HG03439 (cell line): ENCODE measurements around the gene CXCR1.
"Not testable (repeated sequence)": the region's sequence is repeated elsewhere in the genome, so short reads cannot be mapped to it uniquely, and the experiment has no call there.

Experiments used
- ATAC-seq: cut with Tn5 transposase; IDR thresholded peaks from one replicate; pipeline ENCODE4 v1.9.1; 2021; ENCODE audit warnings: mild to moderate bottlenecking, moderate library complexity; ENCODE audit not compliant: unreplicated experiment

Gene CXCR1

DNA sequence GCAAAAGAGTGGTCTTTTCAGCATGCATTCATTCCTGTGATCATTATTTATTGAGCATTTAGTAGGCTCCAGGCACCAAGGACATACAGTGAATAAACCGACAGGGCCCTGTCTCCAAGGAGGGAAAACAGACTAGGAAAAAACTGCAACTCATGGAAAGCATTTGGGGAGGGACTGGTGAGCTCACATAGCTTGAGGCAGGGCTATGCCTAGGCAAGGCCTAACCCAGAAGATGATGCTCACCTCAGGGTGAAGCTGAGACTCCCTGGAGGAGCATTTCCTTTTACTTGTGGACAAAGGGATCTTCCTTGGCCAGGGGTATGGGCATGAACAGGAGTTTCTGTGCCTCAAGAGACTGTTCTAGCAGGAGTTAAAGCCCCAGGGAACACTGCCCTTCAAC, 3.9 kb downstream of the CXCR1 start:
- ATAC-seq: no peak

DNA sequence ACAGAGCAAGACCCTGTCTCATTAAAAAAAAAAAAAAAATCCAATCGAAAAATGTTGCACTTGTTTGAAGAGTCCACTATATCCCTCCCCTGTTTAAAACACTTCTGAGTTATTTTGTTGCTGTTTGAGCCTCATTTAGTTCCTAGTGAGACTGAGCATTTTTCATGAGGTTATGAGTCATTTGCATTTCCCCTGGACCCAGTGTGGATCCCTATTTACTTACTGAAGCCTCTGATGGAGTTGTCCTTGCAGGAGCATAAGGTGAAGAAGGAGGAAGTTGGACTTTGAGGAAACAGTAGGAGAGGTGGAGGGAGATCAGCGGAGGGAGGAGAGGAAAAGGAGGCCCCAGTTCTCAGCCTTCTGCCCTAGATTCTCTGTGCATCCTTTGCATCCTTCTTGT, 5.1 kb downstream of the CXCR1 start:
- ATAC-seq: no peak

DNA sequence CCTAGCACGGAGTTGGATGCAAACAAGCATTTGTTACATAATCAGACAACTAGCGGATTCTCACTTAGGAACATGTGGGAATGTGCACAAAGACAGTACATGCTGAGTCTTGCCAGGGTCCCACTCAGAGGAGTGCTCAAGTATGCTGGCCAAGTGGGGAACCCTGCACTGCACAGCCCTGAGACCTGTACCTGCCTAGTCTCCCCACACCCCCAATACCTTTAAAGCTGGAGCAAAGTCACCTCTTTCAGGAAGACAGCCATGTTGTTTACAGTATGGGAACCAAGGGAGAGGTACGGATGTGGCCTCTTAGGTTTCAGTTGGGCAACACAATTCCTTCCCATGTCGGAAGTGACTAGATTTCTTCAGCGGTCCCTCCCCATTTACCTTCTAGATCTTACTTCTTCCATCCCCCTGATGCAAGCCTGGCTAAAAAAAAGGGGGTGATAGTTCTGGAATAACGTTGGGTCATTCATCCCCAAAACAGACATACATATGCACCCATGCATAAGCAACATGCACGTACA, 10.7 kb downstream of the CXCR1 start:
- ATAC-seq: no peak

DNA sequence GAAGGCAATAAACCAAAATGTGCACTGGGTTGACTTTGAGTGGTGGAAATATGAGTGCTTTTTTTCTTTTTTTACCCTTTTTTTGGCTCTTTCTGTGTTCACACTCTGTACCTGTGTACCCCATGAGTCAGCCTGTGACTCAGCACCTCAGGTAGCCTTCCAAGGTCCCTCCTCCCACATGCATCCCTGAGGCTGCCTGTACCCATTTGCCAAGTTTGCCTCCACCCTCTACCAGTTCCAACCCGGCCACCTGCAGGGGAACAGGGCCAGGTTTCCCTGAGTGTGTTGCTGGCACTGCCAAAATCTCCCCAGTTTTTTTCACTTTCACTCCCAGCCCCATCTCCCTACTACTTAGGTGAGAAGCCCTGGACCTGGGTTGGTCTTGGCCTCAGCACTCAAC, 14.0 kb downstream of the CXCR1 start:
- no peak for ATAC-seq

DNA sequence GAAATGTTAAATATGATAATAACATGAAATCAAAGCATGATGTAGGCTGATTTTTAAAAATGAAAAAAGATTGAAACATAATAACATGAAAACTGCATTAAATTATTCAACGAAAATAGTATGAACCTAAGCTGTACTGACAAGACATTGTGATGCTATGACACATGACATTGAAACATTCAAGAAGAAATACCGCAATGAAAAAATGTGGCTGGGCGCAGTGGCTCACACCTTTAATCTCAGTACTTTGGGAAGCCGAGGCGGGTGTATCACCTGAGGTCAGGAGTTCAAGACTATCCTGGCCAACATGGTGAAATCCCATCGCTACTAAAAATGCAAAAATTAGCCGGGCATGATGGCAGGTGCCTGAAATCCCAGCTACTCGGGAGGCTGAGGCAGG, 14.6 kb downstream of the CXCR1 start:
- ATAC-seq: no peak

DNA sequence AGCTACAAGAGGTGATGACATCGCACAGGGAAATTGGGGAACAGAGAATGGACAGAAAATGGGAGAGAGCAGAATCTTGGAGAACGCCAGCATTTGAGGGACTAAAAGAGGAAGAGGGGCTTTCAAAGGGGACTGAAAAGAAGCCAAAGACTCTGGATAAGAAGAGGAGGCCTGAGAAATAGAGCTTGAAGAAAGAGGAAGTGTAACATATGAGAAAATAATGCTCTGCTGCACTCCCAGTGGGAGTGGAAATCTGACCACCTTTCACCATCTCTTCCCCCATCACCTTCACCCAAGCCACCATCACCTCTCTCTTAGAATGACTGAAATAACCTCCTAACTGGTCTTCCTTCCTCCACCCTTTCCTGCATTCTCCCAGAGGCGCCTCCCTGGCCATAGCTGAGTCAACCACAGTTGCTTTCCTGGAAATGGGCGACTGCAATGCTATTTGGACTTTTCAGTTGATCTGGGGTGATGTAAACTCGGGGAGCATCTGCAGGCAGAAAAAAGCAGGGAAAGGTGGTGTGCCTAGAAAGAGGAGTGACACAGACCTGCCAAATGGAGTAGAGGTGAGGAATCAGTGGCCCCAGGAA, 16.8 kb downstream of the CXCR1 start:
- ATAC-seq: no peak

DNA sequence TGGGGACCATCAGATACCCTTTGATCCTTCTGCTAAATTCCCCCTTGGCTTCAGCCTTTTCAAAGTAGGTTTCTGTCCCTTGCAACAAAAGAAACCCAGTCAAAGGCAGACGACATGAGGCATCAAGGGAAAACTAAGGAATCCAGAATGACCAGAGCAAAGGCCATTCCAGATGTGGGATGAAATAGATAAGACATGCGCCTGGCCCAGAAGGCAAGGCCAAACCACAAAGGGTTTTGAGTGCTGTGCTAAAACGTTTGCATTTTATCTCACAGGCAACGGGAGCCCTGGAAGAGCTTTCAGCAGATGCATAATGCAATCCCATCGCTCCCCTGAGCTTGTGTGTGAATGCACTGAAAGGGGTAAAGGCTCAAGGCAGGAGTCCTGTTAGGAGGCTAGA, 17.7 kb downstream of the CXCR1 start:
- no peak for ATAC-seq

DNA sequence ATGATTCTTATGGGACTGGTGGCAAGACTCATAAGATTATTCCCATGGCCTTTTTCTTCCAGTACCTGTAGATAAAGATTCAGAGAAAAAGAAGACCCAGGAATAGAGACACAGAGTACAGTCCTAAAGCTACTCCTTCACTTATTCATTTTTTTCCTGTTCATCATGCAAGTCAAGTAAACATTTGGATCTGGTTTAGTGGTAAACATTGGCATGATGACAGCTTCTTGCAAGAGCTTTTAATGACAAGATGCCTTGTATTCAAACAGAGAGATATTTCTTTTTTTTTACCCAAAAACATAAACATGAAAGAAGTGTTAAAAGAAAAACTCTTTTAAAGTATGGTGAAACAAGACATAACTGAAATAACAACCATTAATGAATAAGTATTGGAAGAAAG, 20.7 kb downstream of the CXCR1 start:
- ATAC-seq: no peak

DNA sequence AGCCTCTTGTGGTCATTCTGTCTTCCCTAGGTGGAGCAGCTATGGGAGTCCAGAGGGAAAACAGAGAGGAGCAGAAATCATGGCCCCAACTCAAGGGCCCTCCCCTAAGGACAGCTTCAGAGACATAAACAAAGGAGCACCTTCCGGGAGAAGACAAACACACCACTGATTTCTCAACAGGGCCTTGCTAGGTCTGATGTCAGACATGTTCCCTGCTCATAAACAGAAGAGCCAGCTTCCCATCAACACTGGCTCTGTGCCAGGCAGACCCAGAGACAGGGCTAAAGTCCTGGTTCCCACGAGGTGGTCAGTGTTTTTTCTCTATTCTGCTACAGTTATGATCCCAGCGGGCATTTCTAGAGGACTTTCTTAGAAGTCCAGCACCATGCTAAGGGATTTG, 21.6 kb downstream of the CXCR1 start:
- no peak for ATAC-seq

DNA sequence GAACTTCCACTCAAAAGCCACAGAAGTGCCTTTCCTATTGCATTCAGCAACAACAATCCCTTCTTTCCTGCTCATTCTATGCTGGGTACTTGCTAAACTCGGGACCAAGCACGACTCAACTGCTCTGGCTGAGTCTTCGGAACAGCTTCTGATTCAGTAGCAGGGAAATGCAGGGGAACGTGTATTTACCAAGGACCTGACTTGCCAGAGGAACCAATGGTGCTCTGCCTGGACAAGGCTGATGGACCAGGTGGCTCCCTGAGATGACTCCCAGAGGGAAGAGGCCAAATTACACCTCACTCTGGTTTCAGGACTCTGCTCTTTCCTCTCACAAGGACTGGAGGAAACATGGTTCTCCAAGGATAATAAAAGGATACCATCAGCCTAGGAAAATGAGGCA, 28.7 kb downstream of the CXCR1 start:
- no peak for ATAC-seq

DNA sequence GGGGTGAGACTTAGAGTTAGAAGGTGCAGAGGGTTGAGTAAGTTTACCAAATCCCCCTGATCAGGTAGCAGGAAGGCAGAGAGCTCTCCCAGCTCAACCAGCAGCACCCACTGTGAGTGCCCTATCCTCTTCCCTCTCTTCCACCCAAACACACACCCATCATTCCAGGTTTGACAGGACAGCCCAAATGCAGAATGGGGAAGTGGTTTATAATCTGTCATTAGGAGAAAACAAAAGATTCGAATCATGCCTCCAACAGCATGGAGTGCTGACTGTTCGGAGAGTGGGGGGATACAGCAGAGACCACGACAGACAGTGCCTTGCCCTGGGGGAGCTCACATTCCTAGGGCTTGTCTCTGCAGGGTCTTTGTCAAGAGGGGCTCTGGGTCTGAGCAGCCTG, 29.2 kb downstream of the CXCR1 start:
- no peak for ATAC-seq

DNA sequence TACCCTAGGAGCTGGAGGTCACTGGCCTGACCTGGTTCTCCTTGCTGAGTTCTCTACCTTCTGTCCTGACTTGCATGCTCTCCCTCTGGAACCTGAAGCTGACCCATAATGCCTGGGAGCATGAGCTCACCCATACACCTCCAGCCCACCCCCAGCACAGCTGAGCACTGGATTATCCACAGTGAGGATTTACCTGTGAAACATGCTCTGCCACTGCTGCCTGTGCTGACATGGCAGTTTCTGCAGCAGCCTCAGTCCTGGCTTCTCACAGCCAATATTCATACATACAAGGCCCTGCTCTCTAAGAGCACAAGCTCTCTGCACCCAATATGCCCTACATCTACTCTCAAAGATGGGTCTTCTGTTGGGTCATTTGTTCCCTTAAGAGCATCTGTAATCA, 35.9 kb downstream of the CXCR1 start:
- no peak for ATAC-seq

DNA sequence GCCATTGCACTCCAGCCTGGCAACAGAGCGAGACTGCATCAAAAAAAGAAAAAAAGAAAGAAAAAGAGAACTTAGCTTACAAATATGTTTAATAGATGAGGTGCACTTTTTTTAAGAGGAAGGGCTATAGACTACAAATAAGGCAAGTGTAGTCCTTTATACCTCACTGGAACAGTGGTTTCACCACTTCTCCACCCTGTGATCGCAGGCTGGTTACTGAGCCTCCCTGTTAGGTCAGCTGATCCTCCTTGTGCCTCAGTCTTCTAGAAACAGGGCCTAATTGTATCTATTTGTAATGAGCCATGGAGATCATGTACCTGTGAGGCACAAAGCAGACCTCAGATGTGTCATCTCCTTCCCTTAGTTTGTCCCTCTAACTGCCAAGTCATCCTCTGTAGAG, 36.4 kb downstream of the CXCR1 start:
- ATAC-seq: no peak

DNA sequence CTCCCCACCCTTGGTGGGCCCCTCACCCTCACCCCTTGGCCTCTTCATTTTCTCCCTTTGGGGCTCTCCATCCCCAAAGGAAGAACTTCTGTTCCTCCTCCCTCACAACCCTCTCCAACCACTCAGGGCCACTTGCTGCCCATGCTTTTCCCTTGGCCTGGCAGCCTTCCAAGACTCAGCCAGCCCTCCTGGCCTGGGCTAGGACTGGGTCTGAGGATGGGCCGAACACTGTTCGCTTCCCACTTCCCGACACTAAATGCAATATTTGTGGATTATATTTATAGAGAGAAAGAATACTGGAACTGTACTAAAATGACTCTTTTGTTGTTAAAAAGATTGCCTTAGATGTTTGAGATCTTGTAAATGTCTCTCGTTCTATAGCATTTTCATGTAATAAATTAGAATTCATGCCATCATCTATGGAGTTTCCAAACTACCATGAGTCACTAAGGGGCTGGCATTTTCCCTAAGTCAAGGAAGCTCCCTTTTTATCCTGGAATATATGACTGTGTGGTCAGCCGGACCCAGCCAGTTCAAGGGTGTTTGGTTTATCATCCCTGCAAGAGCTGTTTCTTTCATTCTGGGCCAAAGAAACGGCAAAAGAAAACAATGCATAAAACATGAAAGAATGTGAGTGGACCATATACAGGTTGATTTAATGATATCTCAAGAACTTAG, 37.2 kb downstream of the CXCR1 start:
- ATAC-seq: no peak

DNA sequence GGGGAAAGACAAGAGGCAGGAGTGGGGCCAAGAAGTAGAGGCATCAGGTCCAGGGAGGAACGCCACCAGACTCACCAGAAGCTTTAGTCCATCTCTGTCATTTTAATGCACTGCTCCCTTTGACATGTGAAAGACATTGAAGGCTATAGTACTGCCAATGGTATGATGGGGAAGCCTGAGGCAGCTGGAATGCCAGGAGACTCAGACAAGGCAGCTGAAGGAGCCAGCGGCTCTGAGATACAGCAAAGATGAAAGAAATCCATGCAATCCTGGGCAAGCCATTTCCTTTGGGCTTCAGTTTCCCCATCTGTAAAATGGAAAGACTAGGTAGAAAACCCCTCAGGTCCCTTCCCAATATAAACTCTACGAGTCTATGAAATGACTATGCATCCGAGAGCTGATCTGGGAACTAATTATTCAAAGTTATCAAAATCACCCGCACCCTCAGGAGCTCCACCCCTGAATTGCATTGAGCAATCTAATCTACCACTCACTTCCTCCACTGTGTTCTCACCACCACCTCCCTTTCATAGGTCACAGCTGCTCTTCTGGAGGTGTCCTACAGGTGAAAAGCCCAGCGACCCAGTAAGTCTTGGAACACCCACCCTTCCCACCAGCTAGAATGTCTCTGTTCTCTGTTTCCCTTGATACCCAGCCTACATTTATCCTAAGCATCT, 37.8 kb downstream of the CXCR1 start:
- no peak for ATAC-seq

DNA sequence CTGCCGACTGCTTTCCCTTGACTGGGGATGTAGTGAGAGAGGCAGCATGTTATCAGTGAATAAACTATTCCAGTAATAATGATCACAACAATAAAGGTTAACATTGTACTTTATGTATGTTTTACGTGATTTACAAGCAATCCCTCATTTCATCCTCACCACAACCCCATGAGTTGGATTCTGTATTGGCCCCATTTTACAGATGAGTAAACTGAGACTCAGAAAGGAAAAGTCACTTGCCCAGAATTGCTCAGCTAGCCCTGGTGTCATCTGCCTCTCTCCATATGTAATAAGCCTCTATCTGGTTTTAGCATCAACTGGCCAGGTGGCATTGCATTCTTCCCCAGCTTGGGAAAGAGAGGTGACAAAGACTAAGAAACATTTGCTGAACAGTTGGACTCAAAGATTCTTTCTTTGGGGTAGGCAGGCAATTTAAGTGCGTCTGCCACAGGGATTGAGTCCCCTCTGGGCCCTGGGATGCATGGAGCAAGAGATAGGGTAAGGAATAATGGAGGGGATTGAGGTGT, 38.8 kb downstream of the CXCR1 start:
- ATAC-seq: no peak

DNA sequence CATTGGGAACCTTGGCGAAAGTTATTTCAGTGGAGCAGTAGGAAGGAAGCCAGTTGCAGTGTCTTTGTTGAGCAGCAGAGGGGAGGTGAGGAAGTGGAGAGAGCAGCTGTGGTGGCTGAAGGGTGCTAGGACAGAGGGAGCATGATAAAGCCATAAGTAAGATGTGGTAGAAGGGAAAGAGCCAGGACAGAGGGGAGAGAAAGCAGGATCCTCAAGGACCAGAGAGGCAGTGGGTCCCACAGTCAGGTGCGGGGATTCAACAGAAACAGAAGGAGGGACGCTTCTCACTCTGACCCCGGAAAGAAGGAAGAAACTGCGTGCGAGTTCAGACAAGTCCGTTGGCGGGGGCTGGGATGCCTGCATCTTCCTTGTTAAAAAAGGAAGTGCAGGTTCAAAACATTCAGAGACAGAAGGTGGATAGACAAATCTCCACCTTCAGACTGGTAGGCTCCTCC, 41.1 kb downstream of the CXCR1 start, which contains the start of gene CXCR2:
CXCR2 (plus strand) TSS at position 403 of the 455 bp plus-strand sequence. CDS start 8,774 bp downstream, outside the sequence.
- no peak for ATAC-seq

DNA sequence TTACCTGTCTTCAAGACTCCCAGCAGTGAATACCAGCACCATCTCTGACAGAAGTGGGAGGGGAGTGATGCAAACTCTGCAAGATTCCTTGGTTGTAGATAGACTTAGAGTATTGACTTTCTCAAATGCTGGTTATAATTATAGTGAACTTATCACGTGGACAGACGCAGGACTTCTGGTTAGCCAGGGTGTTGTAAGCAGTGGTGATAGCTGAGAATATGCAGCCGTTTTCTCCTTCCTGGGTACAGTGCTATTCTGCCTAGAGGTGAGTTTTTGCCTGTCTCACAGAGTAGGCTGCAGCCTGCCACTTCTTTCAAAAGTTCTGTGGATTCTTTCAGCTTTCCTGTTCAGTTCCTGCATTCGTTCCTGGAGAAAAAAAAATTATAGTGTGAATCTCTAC, 41.7 kb downstream of the CXCR1 start:
- no peak for ATAC-seq

DNA sequence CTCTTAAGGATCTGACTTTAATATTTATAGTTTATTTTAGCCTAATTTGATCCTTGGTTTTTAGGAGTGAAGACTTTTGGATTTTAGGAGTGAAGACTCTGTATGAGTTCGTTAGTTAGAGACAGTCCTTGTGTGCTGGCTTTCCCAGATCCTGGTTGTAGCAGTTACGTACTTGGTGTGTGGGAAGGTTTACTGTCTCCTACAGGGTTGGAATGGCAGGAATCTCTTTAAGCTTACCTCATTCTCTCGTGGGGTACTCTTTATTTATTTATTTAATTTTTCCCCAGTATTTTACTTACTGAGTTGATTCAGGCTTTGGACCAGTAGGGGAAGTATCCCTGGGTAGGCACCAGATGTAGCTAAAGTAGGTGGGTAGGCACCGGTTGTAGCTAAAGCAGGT, 42.8 kb downstream of the CXCR1 start:
- ATAC-seq: no peak

DNA sequence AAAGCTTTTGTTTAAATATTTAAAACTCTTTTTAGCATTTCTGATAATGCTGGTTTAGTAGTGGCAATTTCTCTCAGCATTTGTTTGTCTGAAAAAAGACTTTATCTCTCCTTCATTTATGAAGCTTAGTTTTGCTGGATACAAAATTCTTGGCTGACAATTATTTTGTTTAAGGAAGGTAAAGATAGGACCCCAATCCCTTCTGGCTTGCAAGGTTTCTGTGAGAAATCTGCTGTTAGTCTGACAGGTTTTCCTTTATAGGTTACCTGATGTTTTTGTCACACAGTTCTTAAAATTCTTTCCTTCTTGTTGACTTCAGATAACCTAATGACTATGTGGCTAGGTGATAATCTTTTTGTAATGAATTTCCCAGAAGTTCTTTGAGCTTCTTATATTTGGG, 44.5 kb downstream of the CXCR1 start:
- ATAC-seq: not testable (repeated sequence)

DNA sequence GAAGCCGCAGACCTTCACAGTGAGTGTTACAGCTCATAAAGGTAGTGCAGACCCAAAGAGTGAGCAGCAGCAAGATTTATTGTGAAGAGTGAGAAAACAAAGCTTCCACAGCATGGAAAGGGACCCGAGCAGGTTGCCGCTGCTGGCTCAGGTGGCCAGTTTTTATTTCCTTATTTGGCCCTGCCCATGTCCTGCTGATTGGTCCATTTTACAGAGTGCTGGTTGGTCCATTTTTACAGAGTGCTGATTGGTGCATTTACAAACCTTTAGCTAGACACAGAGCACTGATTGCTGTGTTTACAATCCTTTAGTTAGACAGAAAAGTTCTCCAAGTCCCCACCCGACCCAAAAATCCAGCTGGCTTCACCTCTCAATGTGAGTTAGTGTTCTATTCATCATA, 45.0 kb downstream of the CXCR1 start:
- not testable (repeated sequence) for ATAC-seq
